ENCODE measurements around the gene CACYBP. TPM values are rescaled to one million over a fixed set of nuclear protein-coding genes. Genes with fewer than 3 reads are reported as not detected.

Gene CACYBP
- total RNA-seq, 1 experiment from 2014 or later: 342 TPM

GRCh38 chr1:175005085-175005783 is 5.5 kb downstream of the CACYBP start:
- no peak for TF ChIP-seq CTCF (conservative IDR thresholded peaks at IDR 0.05; ENCODE audit: low read depth, low read length)
- TF ChIP-seq EZH2 (IDR thresholded peaks at IDR 0.05; ENCODE audit: low read length, unreplicated experiment): no peak
- TF ChIP-seq EZH2phosphoT487 (IDR thresholded peaks at IDR 0.05; ENCODE audit: borderline replicate concordance, low read length): no peak
- no peaks in the 10 kb centered on the region for H3K9me3 ChIP-seq (ENCODE audit: low read length)
- ATAC-seq: no peak
- no peak overlapping the region for H3K4me2 ChIP-seq (ENCODE audit: low read length)
- intact Hi-C loops (cut with micrococcal nuclease): no loop called here
- no peaks in the 10 kb centered on the region for H3K27me3 ChIP-seq (ENCODE audit: low read length)
- no peak overlapping the region for H3K9ac ChIP-seq (ENCODE audit: low read length)
- no peak overlapping the region for H3K27ac ChIP-seq (ENCODE audit: low read length)
- CTCF ChIA-PET: no interaction called here
- H3F3A ChIP-seq (ENCODE audit: low read length, unreplicated experiment): no peaks in the 10 kb centered on the region
- peaks cover 28% of the 10 kb centered on the region for H4K20me1 ChIP-seq (ENCODE audit: low read length)
- peaks cover 34% of the 10 kb centered on the region; the same call in 1 of the 2 replicates for H3K36me3 ChIP-seq (ENCODE audit: low read depth, low read length)
- BruUV-seq (replicated peaks): no TSS peak
- no peak overlapping the region for H3K4me3 ChIP-seq (ENCODE audit: low read length)
- POLR2A ChIA-PET (ENCODE audit: unreplicated experiment): no interaction called here
- no peak for DNase-seq
- H3K79me2 ChIP-seq (ENCODE audit: low read length): peaks cover 85% of the 10 kb centered on the region
- H3K4me1 ChIP-seq (ENCODE audit: insufficient read depth, low read length): peaks cover 11% of the 10 kb centered on the region
- H2AFZ ChIP-seq (ENCODE audit: low read length): no peak overlapping the region
- no peaks in the 10 kb centered on the region for H3K9me2 ChIP-seq (replicated peaks; ENCODE audit: low read length)

GRCh38 chr1:175009532-175009931 is 9.8 kb downstream of the CACYBP start:
- no peak overlapping the region for H3K9ac ChIP-seq (ENCODE audit: low read length)
- no peaks in the 10 kb centered on the region for H3K4me1 ChIP-seq (ENCODE audit: insufficient read depth, low read length)
- no peaks in the 10 kb centered on the region for H4K20me1 ChIP-seq (ENCODE audit: low read length)
- no TSS peak for BruUV-seq (replicated peaks)
- ChIA-PET CTCF (no interaction called here), POLR2A (ENCODE audit: unreplicated experiment) (no interaction called here)
- H3K4me2 ChIP-seq (ENCODE audit: low read length): no peak overlapping the region
- H3K79me2 ChIP-seq (ENCODE audit: low read length): peaks cover 46% of the 10 kb centered on the region
- H3K27me3 ChIP-seq (ENCODE audit: low read length): no peaks in the 10 kb centered on the region
- TF ChIP-seq EZH2phosphoT487 (IDR thresholded peaks at IDR 0.05; ENCODE audit: borderline replicate concordance, low read length) (no peak), CTCF (conservative IDR thresholded peaks at IDR 0.05; ENCODE audit: low read depth, low read length) (no peak), EZH2 (IDR thresholded peaks at IDR 0.05; ENCODE audit: low read length, unreplicated experiment) (no peak)
- H3F3A ChIP-seq (ENCODE audit: low read length, unreplicated experiment): no peaks in the 10 kb centered on the region
- H3K9me2 ChIP-seq (replicated peaks; ENCODE audit: low read length): no peaks in the 10 kb centered on the region
- intact Hi-C loops (cut with micrococcal nuclease): no loop called here
- no peak overlapping the region for H3K27ac ChIP-seq (ENCODE audit: low read length)
- ATAC-seq (no peak), DNase-seq (no peak)
- no peak overlapping the region for H3K4me3 ChIP-seq (ENCODE audit: low read length)
- H3K36me3 ChIP-seq (ENCODE audit: low read depth, low read length): peaks cover 56% of the 10 kb centered on the region; the same call in 1 of the 2 replicates
- no peak overlapping the region for H2AFZ ChIP-seq (ENCODE audit: low read length)
- no peaks in the 10 kb centered on the region for H3K9me3 ChIP-seq (ENCODE audit: low read length)

GRCh38 chr1:175013445-175013844 is 13.7 kb downstream of the CACYBP start:
- intact Hi-C loops (cut with micrococcal nuclease): no loop called here
- ATAC-seq (no peak), DNase-seq (no peak)
- Histone ChIP-seq H3K27ac (ENCODE audit: low read length) (no peak overlapping the region), H3K4me1 (ENCODE audit: insufficient read depth, low read length) (no peaks in the 10 kb centered on the region), H3K4me2 (ENCODE audit: low read length) (no peak overlapping the region), H3K9ac (ENCODE audit: low read length) (no peak overlapping the region), H3F3A (ENCODE audit: low read length, unreplicated experiment) (no peaks in the 10 kb centered on the region), H3K4me3 (ENCODE audit: low read length) (no peak overlapping the region), H3K36me3 (ENCODE audit: low read depth, low read length) (peaks cover 34% of the 10 kb centered on the region), H3K9me2 (replicated peaks; ENCODE audit: low read length) (no peaks in the 10 kb centered on the region), H3K27me3 (ENCODE audit: low read length) (no peaks in the 10 kb centered on the region), H3K79me2 (ENCODE audit: low read length) (0 out of 2 replicates have a peak, but pooled peaks cover 7% of the 10 kb centered on the region), H3K9me3 (ENCODE audit: low read length) (no peaks in the 10 kb centered on the region), H4K20me1 (ENCODE audit: low read length) (no peaks in the 10 kb centered on the region), H2AFZ (ENCODE audit: low read length) (no peak overlapping the region)
- POLR2A ChIA-PET (ENCODE audit: unreplicated experiment): no interaction called here
- BruUV-seq (replicated peaks): no TSS peak
- CTCF ChIA-PET: no interaction called here
- TF ChIP-seq EZH2 (IDR thresholded peaks at IDR 0.05; ENCODE audit: low read length, unreplicated experiment): no peak

All from PC-3 (cell line).